GM19455 (cell line): ENCODE measurements around the gene PRDM15.

Experiments
- ATAC-seq: cut with Tn5 transposase; IDR thresholded peaks from one replicate; pipeline ENCODE4 v1.9.1; 2021; ENCODE audit not compliant: unreplicated experiment

Gene PRDM15

DNA sequence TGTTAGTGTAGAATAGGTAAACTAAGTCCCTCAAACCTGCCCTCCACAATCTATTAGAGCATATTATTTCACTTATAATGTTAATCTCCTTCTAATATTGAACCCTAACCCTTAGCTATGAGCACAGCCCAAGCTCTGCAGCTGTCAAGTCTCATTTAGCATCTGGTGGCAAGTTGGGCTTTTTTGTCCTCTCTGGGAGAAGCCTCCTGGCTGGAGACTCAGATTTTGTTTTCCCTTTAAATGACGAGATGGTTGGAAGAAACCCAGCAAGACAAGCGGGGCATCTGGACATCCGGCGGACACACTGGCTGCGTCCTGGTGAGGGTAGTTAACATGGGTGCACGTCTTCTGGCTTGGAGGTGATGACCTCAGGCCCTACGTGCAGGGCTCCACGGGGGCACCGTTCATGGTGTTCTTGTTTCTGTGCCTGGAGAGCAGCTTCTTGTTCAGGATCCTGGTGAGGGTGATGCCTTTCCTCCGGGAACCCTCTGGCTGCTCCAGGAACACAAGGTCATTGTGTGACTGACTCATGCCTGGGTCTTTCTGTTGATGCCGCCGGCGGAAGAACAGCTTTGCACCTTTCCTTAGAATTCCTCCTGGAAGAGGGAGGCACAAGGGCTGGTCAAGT is 9.7 kb upstream of the PRDM15 start:
- ATAC-seq = no peak

DNA sequence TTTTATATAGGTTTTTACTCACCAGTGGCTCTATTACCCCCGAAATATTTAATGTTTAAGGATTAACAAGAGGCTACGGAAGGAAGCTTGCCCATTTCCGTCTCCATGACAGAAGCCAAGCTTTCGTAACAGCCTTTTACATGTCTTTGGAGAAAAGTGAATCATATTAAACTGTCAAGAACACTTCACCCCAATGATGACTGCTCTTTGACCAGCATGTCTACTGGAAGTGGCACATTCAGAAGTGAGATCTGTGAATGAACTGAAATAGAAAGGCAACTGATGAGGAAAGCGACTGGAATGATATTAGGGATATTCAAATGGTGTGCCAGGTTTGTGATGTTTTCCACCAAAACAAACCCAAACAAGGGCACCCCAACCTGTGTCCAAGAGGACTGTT is 8.5 kb upstream of the PRDM15 start:
- no peak for ATAC-seq

DNA sequence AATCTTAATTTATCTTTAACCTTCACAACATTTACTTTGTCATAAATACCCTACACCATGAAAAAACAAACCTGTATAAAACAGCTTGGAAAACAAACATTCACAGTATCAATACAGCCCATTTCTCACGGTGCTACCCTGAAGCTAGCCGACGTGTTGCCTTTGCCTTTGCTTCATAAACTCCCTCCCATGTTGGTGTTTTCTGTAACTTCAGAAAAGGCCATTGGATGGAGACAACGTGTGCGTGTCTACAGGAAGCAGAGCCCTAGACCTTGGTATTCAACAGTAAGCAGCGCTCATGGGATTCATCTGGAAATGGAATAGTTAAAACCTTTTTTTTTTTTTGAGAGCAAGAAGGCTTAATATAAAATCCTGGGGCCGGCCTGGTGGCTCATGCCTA is 7.2 kb upstream of the PRDM15 start:
- no peak for ATAC-seq

DNA sequence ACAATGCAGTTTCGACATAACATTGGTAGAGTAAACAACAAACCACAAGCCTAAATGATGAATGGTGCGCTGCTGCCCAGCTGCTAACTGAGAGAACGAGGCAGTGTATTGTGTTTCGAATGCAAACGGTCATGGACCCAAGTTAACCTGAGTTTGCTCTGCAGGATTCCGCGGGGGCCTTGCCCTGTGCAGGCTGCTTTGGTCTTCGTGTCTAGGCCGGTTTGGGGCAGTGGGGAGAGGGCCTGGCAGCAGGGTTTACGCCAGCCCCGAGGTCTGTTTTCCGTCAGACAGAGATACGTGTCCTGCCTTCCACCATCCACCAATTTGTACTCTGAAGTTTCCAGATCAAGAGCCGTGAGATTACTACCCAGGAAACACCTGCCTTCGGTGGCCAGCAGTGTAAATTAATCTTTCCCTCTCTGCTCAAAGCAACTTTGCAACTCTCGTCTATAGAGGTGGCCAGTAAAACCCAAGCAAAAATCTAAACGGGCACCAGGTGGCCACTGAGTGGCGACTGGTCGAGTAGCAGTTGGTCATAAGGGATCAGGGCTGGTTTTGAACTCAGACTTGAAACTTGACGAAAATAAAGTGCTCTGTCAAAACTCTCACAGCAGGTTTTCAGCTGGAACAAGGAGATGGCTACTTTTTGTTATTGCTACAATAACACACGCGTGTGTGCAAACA is 6.3 kb upstream of the PRDM15 start:
- no peak for ATAC-seq

DNA sequence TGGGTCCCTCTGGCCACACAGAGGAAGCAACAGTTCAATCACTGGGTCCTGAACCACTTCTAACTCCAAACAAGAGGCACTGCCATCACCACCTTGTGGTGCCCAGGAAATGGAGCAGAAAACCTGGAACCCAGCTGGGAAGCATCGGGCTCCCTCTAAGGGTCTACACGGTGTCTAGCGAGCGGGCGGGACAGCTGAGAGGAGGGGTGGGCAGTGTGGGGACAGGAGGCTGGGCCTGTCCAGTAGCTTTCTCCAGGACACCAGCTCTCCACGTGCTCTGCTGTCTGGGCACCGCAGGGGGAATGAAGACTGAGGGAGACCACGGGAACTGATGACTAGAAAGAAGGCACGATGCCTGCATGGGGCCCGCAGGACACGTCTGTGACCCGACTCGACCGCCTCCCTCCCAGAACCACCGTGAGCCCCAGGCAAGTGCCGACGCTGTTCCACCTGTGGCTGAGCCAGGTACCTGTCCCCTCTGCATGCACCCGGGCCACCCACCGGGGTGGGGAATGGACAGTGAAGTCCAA is 5.4 kb upstream of the PRDM15 start:
- no peak for ATAC-seq

GRCh38 chr21:41883582-41883981 is 4.4 kb upstream of the PRDM15 start:
- no peak for ATAC-seq

- no peak for ATAC-seq
These were observed 1.9 kb upstream of the PRDM15 start for GRCh38 chr21:41881051-41881450.

- no peak for ATAC-seq
These were observed 1.0 kb upstream of the PRDM15 start for GRCh38 chr21:41880153-41880552.

- ATAC-seq = peak; percentile 46
These were observed 334 bp downstream of the PRDM15 start for GRCh38 chr21:41878831-41879189.

DNA sequence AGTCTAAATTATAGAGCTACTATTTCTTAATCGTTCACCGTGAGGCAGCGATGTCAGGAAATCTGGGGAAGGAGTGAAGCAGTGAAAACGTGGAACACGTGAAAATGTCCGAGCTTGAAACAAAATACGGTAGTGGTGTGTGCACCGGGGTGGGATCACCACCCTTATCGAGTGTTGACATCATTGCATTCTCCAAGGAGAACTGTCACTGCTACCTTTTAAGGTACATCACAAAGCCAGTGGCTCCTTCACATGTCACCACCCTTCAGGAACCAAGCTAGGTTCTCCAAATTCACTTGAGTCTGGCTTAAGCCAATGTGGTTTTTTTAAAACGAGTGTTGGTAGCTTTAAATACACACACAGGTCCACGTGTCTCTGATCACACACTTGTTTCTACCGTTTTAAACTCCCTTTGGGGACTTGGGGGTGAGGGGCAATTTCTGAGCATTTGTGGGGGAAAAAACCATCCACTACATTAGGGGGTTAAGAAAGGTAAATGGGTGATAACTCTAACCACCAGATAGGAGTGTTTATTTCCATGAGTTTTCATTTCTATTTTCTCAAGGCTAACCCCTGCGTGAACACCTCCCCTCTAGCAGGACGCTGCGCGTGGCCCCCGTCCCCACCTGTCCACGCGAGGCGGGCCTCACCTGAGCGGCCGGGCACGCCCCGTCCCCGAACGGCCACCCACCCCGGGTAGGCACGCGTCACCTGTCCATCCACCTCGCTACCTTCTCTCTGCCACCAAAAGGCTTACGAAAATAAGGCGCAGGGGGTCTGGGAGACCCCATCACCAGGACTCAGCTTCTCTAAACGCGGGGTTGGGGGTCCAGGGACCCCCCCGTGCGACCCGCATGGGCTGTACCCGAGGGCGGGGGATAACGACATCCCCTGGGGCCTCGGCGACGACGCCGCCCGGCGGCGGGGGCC is 978 bp downstream of the PRDM15 start:
- ATAC-seq = peak; percentile 20

GRCh38 chr21:41876928-41877652 is 2.1 kb downstream of the PRDM15 start:
- ATAC-seq = no peak

- ATAC-seq = no peak
These were observed 2.7 kb downstream of the PRDM15 start for GRCh38 chr21:41876396-41876795.

- no peak for ATAC-seq
These were observed 4.1 kb downstream of the PRDM15 start for GRCh38 chr21:41875086-41875485.

DNA sequence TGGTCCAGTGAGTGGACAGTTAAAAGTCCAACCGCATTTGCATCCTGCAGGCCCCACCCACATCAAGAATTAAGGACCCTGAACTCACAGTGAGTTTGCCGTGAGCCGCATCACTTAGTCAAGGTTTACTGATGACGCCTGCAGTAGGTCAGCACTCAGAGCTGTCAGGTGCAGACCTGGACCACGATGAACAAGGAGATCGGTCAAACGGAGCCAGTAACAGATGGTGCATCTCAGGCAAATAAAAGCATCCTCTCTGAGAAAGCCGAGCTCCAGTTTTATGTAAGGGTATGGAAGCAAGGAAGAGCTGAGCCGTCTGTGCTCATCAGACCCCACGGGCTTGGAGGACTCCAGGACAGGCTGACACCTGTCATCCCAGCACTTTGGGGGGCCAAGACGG is 4.5 kb downstream of the PRDM15 start:
- ATAC-seq = no peak

- ATAC-seq = no peak
These were observed 5.7 kb downstream of the PRDM15 start for GRCh38 chr21:41873426-41873825.

- no peak for ATAC-seq
These were observed 6.1 kb downstream of the PRDM15 start for GRCh38 chr21:41873005-41873404.

- no peak for ATAC-seq
These were observed 7.7 kb downstream of the PRDM15 start for GRCh38 chr21:41871293-41872030.

DNA sequence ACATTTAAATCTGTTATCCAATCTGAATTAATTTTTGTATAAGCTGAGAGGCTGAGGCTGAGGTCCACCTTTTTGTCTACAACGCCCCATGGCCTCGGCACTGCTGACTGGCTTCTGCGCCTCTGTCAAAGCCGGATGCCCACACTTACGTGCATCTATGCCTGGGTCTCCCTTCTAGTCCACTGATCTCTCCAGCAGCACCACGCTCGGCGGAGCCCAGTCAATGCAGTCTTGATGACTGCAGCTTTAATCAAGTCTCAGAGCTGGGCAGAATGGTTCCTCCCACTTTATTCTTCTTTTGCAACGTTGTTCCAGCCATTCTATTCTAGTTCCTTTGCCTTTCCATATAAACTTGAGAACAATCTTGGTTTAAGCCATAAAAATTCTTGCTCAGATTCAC is 9.4 kb downstream of the PRDM15 start:
- no peak for ATAC-seq

DNA sequence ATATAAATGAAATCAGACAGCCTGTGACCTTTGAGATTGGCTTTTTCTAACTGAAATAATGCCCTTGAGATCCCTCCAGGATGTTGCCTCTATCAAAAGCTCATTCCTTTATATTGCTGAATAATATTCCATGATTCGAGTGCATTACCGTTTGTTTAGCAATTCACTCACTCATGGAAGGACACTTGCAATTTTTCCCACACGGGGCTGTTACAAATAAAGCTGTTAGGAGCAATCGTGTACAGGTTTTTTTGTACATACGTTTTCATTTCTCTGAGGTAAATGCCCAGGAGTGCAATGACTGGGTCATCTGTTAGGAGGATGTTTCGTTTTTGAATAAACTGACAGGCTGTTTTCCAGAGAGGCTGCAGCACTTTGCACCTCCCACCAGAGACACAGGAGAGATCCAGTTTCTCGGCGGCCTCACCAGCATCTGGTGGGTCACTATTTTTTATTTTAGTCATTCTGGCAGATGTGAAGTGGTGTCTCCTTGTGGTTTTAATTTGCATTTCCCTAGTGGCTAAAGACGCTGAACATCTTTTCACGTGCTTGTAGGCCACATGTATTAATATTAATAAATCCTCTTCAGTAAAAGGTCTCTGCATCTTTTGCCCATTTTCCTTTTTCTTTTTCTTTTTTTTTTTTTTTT is 11.0 kb downstream of the PRDM15 start:
- peak; percentile 61 for ATAC-seq

DNA sequence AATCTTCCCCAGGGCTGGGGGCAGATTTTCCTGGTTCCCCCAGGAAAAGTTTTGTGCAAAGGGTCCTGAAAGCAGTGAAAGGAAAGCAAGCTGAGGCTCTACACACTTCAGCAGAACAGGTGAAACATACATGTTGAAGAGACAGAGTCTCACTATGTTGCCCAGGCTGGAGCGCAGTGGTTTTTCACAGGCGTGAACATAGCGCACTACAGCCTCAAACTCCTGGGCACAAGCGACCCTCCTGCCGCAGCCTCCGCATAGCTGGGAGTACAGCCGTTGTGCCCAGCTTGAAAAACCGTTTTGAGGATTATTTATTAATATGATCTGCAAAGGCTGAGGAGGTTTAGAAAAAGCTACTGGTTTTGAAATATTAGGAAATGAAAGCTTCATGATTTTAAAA is 11.8 kb downstream of the PRDM15 start:
- ATAC-seq = no peak
